HG03060 (cell line): ENCODE results near the gene NDUFA8.

ENCODE experiments used
- ATAC-seq: cut with Tn5 transposase; IDR thresholded peaks from one replicate; pipeline ENCODE4 v1.9.1; 2021; ENCODE audit warnings: low read depth, moderate number of reproducible peaks; ENCODE audit not compliant: unreplicated experiment

Gene NDUFA8

GRCh38 chr9:122109035-122109813, 50.4 kb downstream of the NDUFA8 start:
- ATAC-seq = no peak

GRCh38 chr9:122107291-122107805, 52.2 kb downstream of the NDUFA8 start:
- ATAC-seq = no peak

- ATAC-seq = no peak
Observed at GRCh38 chr9:122106576-122106975, 53.0 kb downstream of the NDUFA8 start.

- ATAC-seq = no peak
Observed at GRCh38 chr9:122103985-122104384, 55.6 kb downstream of the NDUFA8 start.

DNA sequence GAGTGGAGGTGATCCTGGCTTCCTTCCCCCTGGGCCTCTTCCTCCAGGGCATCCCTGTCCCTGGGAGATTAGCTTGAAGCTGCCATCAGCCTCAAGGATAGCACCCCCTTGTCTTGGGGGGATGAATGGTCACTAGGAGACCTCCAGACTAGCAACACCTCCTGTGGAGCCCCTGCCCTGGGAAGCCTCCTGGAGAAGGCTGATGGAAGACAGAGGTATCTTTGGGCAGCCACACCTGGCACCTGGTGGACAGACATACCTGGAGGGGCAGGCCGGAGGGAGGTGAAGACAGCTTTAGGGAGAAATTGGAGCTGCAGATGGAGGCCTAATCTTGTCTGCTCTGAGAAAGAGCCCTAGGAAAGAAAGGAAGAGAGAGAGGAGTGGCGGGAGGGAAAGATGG, 57.4 kb downstream of the NDUFA8 start:
- no peak for ATAC-seq

- no peak for ATAC-seq
Observed at GRCh38 chr9:122100756-122101155, 58.8 kb downstream of the NDUFA8 start.

GRCh38 chr9:122099271-122099869, 60.2 kb downstream of the NDUFA8 start:
- no peak for ATAC-seq

- ATAC-seq = no peak
Observed at GRCh38 chr9:122097679-122098315, 61.8 kb downstream of the NDUFA8 start.

- ATAC-seq = no peak
Observed at GRCh38 chr9:122096620-122097415, 62.8 kb downstream of the NDUFA8 start.

DNA sequence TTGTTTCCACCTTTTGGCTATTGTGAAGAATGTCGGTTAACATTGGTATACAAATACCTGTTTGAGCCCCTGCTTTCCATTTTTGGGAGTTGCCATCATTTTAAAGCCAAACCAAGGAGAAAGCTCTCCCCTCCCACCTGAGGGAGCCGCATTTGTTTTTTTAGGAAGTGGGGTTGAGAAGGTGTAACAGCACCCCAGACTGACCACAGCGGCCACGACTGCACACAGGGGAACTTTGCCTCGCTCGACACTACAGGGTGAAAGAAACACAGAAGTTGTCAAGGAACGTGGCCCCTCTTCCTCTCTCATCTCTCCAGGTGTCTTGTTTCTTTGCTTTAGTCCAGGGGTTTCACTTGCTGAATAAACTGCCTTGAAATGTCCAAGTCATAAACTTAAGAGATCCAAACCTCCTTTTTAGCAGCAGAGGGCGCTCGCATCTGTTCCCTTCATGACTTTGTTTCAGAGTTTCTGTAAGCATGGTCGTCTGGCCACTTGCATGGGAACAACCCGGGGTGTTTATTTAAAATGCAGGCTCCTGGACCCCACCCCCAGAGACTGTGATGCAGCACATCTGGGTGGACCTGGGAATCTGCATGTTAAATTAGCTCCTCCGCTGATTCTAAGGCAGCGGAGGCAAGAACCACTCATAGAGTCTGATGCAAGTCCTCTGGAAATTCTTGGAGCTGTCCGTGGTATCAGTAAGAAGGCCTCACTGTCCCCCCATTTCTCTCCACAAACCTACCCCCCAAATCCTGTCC, 64.4 kb downstream of the NDUFA8 start:
- no peak for ATAC-seq
